DOHH2 (cell line): ENCODE data around the gene IL16.

ENCODE experiments used
- EZH2phosphoT487 ChIP-seq: fragments of 200-600 bp; sonication (generic); IDR thresholded peaks from 2 replicates; pipeline ENCODE4 v1.6.1; 2017; ENCODE audit warnings: borderline replicate concordance, mild to moderate bottlenecking, antibody characterized with exemption, low read length, moderate library complexity, mixed read lengths
- TF ChIP-seq, protein P1 (sequence below): fragments of 200-600 bp; sonication (generic); IDR thresholded peaks from one replicate; pipeline ENCODE4 v1.5.1; 2014; ENCODE audit warnings: antibody characterized with exemption, mild to moderate bottlenecking, low read depth, low read length; ENCODE audit not compliant: poor library complexity, severe bottlenecking

DNA sequence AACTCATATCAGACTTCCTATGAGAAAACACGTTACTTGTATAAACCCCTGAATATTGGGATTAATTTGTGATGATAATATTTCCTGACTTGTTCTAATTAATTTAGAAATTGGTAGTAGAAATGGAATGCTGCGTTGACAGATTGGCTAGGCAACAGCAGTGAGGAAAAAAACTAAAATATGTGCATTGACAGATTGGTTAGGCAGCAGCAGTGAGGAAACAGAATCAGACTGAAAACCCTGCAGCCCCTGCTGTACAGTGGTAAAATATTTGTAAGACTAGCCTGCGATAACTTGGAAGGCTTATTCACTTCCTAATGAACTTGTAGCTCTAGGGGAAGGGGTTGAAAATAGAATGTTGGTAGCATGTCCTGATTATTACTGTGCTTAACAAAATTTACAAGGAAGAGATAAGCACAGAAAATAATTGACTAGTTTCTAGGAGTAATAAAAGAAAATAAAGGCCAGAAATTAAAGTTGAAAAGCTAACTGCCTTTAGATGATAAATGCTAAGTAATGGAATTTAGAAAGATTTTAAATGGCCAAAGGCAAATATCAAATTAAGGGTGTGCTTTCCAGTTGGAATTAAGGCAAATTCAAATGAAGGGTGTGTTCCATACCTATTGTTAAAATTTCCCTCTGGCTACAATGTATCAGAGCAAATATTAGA, 29.9 kb upstream of the IL16 start:
- TF ChIP-seq EZH2phosphoT487, result no peak
- TF ChIP-seq, protein P1, sequence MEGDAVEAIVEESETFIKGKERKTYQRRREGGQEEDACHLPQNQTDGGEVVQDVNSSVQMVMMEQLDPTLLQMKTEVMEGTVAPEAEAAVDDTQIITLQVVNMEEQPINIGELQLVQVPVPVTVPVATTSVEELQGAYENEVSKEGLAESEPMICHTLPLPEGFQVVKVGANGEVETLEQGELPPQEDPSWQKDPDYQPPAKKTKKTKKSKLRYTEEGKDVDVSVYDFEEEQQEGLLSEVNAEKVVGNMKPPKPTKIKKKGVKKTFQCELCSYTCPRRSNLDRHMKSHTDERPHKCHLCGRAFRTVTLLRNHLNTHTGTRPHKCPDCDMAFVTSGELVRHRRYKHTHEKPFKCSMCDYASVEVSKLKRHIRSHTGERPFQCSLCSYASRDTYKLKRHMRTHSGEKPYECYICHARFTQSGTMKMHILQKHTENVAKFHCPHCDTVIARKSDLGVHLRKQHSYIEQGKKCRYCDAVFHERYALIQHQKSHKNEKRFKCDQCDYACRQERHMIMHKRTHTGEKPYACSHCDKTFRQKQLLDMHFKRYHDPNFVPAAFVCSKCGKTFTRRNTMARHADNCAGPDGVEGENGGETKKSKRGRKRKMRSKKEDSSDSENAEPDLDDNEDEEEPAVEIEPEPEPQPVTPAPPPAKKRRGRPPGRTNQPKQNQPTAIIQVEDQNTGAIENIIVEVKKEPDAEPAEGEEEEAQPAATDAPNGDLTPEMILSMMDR, result no peak
